HEK293 (cell line): ENCODE measurements around the gene ATP10A.
A peak's percentile ranks its signal among the peaks of the same experiment; 100 is the strongest.

Experiments used
- CTCF ChIA-PET: fragments of 350-600 bp; formaldehyde crosslinking; extraction: SDS; loops from one replicate; lab custom pipeline; 2021; ENCODE audit warnings: antibody characterized with exemption; lab: Yijun Ruan, JAX
- POLR2A ChIA-PET: fragments of 300-600 bp; formaldehyde crosslinking; extraction: SDS; loops from one replicate; lab custom pipeline; 2020; ENCODE audit warnings: antibody characterized with exemption, inconsistent platforms; lab: Yijun Ruan, JAX
- H3K27ac ChIP-seq: fragments of 200-500 bp; sonication (Bioruptor generic); 2 replicates; pipeline ENCODE4 v1.5.1; 2014; ENCODE audit warnings: low read depth, low read length, control low read depth, inconsistent platforms; ENCODE audit errors: extremely low read depth
- H3K36me3 ChIP-seq, 2 experiments: fragments of 200-500 bp in 1 of 2; sonication (Bioruptor generic) in 1 of 2; 1 replicate in 1 of 2; 2 replicates in 1 of 2; pipeline ENCODE4 v1.5.1; 2014 to 2017; ENCODE audit warnings: inconsistent platforms in 2 of 2, low read length in 2 of 2; ENCODE audit not compliant: control insufficient read depth in 2 of 2, insufficient read depth in 1 of 2
- H3K4me1 ChIP-seq: fragments of 200-500 bp; sonication (Bioruptor generic); 2 replicates; pipeline ENCODE4 v1.5.1; 2014; ENCODE audit warnings: mild to moderate bottlenecking, low read length, inconsistent platforms; ENCODE audit not compliant: control insufficient read depth, insufficient read depth
- H3K4me3 ChIP-seq: 2 replicates; pipeline ENCODE4 v1.5.1; 2011; ENCODE audit warnings: low read depth, mild to moderate bottlenecking, control low read depth, low read length, moderate library complexity
- H3K9me3 ChIP-seq: fragments of 200-500 bp; sonication (Bioruptor generic); 2 replicates; pipeline ENCODE4 v1.5.1; 2014; ENCODE audit warnings: low read depth, low read length, inconsistent platforms; ENCODE audit not compliant: control insufficient read depth, insufficient read depth
- EGR2 ChIP-seq: fragments of 450-650 bp; formaldehyde crosslinking; IDR thresholded peaks from 2 replicates; pipeline ENCODE4 v1.5.1; 2016; ENCODE audit warnings: low read depth, missing biosample characterization, missing genetic modification characterization
- GLIS1 ChIP-seq: fragments of 450-650 bp; formaldehyde crosslinking; IDR thresholded peaks from 2 replicates; pipeline ENCODE4 v1.5.1; 2016; ENCODE audit warnings: missing biosample characterization, missing genetic modification characterization
- OSR2 ChIP-seq: fragments of 450-650 bp; formaldehyde crosslinking; IDR thresholded peaks from 2 replicates; pipeline ENCODE4 v1.5.1; 2016; ENCODE audit warnings: missing biosample characterization, missing genetic modification characterization
- SP7 ChIP-seq: fragments of 450-650 bp; formaldehyde crosslinking; IDR thresholded peaks from 2 replicates; pipeline ENCODE4 v1.5.1; 2016; ENCODE audit warnings: missing biosample characterization, missing genetic modification characterization
- ZFHX2 ChIP-seq: fragments of 450-650 bp; formaldehyde crosslinking; conservative IDR thresholded peaks from 2 replicates; pipeline ENCODE4 v1.5.1; 2016; ENCODE audit warnings: missing biosample characterization, missing genetic modification characterization
- ZNF112 ChIP-seq: fragments of 450-650 bp; formaldehyde crosslinking; IDR thresholded peaks from 2 replicates; pipeline ENCODE4 v1.5.0; 2017; ENCODE audit warnings: missing biosample characterization, missing genetic modification characterization
- ZNF214 ChIP-seq: fragments of 450-650 bp; formaldehyde crosslinking; IDR thresholded peaks from 2 replicates; pipeline ENCODE4 v1.5.1; 2017; ENCODE audit warnings: missing biosample characterization, mild to moderate bottlenecking, missing genetic modification characterization, borderline replicate concordance
- ZNF26 ChIP-seq: fragments of 450-650 bp; formaldehyde crosslinking; IDR thresholded peaks from 2 replicates; pipeline ENCODE4 v1.5.1; 2016; ENCODE audit warnings: missing biosample characterization, missing genetic modification characterization
- ZNF37A ChIP-seq: fragments of 450-650 bp; IDR thresholded peaks from 2 replicates; pipeline ENCODE4 v1.5.1; 2018; ENCODE audit warnings: missing biosample characterization, missing genetic modification characterization
- ZNF549 ChIP-seq: fragments of 450-650 bp; IDR thresholded peaks from 2 replicates; pipeline ENCODE4 v1.5.1; 2018; ENCODE audit warnings: missing biosample characterization, missing genetic modification characterization, mild to moderate bottlenecking, inconsistent platforms, moderate library complexity
- ZNF629 ChIP-seq: fragments of 450-650 bp; formaldehyde crosslinking; IDR thresholded peaks from 2 replicates; pipeline ENCODE4 v1.5.1; 2017; ENCODE audit warnings: missing biosample characterization, missing genetic modification characterization
- ZNF777 ChIP-seq: fragments of 450-650 bp; formaldehyde crosslinking; IDR thresholded peaks from 2 replicates; pipeline ENCODE4 v1.5.1; 2017; ENCODE audit warnings: missing biosample characterization, missing genetic modification characterization, borderline replicate concordance
- ZSCAN23 ChIP-seq: fragments of 450-650 bp; formaldehyde crosslinking; IDR thresholded peaks from 2 replicates; pipeline ENCODE4 v1.5.1; 2016; ENCODE audit warnings: missing biosample characterization, missing genetic modification characterization
- TF ChIP-seq, protein P1 (sequence below): fragments of 450-650 bp; formaldehyde crosslinking; IDR thresholded peaks from 2 replicates; pipeline ENCODE4 v1.5.1; 2016; ENCODE audit warnings: missing biosample characterization, missing genetic modification characterization
- TF ChIP-seq, protein P2 (sequence below): fragments of 450-650 bp; formaldehyde crosslinking; IDR thresholded peaks from 2 replicates; pipeline ENCODE4 v1.5.1; 2016; ENCODE audit warnings: missing biosample characterization, missing genetic modification characterization
- TF ChIP-seq, protein P3 (sequence below): fragments of 450-650 bp; formaldehyde crosslinking; IDR thresholded peaks from 2 replicates; pipeline ENCODE4 v1.5.1; 2017; ENCODE audit warnings: missing biosample characterization, missing genetic modification characterization
- TF ChIP-seq, protein P4 (sequence below): fragments of 450-650 bp; formaldehyde crosslinking; IDR thresholded peaks from 2 replicates; pipeline ENCODE4 v1.5.1; 2016; ENCODE audit warnings: missing biosample characterization, missing genetic modification characterization, low read depth

ATP10A gene

GRCh38 chr15:25775317-25775912, 87.7 kb downstream of the ATP10A start:
- ChIA-PET CTCF (no interaction called here), POLR2A (no interaction called here)
- Histone ChIP-seq H3K27ac (no peak overlapping the region), H3K4me1 (peaks cover 2% of the 10 kb centered on the region; the same call in 1 of the 2 replicates), H3K9me3 (no peaks in the 10 kb centered on the region), H3K36me3 (no peaks in the 10 kb centered on the region), H3K4me3 (no peak overlapping the region; the same call in 1 of the 2 replicates)
- TF ChIP-seq ZFHX2 (peak; percentile 30; the same call in 1 of the 2 replicates), ZNF37A (tag by site-specific recombination) (no peak), GLIS1 (tag by site-specific recombination) (0 out of 2 replicates have a peak, but pooled peaks have one; percentile 8), EGR2 (tag by site-specific recombination) (0 out of 2 replicates have a peak, but pooled peaks have one; percentile 22)

GRCh38 chr15:25774871-25775270, 88.3 kb downstream of the ATP10A start:
- no peak overlapping the region for H3K27ac ChIP-seq
- ChIA-PET CTCF (no interaction called here), POLR2A (no interaction called here)

More at GRCh38 chr15:25774871-25775270, 88.3 kb downstream of the ATP10A start:
- Histone ChIP-seq H3K4me3 (no peak overlapping the region), H3K9me3 (no peaks in the 10 kb centered on the region), H3K36me3 (no peaks in the 10 kb centered on the region), H3K4me1 (peaks cover 2% of the 10 kb centered on the region; the same call in 1 of the 2 replicates)
- TF ChIP-seq ZNF629 (no peak), OSR2 (tag by site-specific recombination) (no peak), ZNF549 (no peak), ZNF214 (tag by site-specific recombination) (no peak), ZNF777 (tag by site-specific recombination) (no peak), SP7 (tag by site-specific recombination) (no peak), ZSCAN23 (tag by site-specific recombination) (no peak), ZNF112 (tag by site-specific recombination) (no peak), ZNF26 (tag by site-specific recombination) (no peak)
- TF ChIP-seq, protein P1, sequence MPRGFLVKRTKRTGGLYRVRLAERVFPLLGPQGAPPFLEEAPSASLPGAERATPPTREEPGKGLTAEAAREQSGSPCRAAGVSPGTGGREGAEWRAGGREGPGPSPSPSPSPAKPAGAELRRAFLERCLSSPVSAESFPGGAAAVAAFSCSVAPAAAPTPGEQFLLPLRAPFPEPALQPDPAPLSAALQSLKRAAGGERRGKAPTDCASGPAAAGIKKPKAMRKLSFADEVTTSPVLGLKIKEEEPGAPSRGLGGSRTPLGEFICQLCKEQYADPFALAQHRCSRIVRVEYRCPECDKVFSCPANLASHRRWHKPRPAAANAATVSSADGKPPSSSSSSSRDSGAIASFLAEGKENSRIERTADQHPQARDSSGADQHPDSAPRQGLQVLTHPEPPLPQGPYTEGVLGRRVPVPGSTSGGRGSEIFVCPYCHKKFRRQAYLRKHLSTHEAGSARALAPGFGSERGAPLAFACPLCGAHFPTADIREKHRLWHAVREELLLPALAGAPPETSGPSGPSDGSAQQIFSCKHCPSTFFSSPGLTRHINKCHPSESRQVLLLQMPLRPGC = no peak
- TF ChIP-seq, protein P2, sequence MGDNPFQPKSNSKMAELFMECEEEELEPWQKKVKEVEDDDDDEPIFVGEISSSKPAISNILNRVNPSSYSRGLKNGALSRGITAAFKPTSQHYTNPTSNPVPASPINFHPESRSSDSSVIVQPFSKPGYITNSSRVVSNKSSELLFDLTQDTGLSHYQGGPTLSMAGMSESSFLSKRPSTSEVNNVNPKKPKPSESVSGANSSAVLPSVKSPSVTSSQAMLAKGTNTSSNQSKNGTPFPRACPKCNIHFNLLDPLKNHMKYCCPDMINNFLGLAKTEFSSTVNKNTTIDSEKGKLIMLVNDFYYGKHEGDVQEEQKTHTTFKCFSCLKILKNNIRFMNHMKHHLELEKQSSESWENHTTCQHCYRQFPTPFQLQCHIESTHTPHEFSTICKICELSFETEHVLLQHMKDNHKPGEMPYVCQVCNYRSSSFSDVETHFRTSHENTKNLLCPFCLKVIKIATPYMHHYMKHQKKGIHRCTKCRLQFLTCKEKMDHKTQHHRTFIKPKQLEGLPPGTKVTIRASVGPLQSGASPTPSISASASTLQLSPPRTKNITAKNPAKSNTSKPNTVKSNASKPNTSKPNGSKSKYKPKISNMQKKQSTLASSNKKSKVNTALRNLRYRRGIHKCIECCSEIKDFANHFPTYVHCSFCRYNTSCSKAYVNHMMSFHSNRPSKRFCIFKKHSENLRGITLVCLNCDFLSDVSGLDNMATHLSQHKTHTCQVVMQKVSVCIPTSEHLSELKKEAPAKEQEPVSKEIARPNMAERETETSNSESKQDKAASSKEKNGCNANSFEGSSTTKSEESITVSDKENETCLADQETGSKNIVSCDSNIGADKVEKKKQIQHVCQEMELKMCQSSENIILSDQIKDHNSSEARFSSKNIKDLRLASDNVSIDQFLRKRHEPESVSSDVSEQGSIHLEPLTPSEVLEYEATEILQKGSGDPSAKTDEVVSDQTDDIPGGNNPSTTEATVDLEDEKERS = no peak
- TF ChIP-seq, protein P3, sequence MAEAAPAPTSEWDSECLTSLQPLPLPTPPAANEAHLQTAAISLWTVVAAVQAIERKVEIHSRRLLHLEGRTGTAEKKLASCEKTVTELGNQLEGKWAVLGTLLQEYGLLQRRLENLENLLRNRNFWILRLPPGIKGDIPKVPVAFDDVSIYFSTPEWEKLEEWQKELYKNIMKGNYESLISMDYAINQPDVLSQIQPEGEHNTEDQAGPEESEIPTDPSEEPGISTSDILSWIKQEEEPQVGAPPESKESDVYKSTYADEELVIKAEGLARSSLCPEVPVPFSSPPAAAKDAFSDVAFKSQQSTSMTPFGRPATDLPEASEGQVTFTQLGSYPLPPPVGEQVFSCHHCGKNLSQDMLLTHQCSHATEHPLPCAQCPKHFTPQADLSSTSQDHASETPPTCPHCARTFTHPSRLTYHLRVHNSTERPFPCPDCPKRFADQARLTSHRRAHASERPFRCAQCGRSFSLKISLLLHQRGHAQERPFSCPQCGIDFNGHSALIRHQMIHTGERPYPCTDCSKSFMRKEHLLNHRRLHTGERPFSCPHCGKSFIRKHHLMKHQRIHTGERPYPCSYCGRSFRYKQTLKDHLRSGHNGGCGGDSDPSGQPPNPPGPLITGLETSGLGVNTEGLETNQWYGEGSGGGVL (tag by site-specific recombination) = no peak
- TF ChIP-seq, protein P4, sequence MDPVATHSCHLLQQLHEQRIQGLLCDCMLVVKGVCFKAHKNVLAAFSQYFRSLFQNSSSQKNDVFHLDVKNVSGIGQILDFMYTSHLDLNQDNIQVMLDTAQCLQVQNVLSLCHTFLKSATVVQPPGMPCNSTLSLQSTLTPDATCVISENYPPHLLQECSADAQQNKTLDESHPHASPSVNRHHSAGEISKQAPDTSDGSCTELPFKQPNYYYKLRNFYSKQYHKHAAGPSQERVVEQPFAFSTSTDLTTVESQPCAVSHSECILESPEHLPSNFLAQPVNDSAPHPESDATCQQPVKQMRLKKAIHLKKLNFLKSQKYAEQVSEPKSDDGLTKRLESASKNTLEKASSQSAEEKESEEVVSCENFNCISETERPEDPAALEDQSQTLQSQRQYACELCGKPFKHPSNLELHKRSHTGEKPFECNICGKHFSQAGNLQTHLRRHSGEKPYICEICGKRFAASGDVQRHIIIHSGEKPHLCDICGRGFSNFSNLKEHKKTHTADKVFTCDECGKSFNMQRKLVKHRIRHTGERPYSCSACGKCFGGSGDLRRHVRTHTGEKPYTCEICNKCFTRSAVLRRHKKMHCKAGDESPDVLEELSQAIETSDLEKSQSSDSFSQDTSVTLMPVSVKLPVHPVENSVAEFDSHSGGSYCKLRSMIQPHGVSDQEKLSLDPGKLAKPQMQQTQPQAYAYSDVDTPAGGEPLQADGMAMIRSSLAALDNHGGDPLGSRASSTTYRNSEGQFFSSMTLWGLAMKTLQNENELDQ (tag by site-specific recombination) = no peak
